ENCODE measurements around the gene LIN37.

The LIN37 gene

GRCh38 chr19:35736913-35737886 lies 11.2 kb upstream of the LIN37 start:
- no peak for DNase-seq

- DNase-seq = no peak
These were observed 10.1 kb upstream of the LIN37 start for GRCh38 chr19:35738021-35738886.

- no peak for DNase-seq
These were observed 9.5 kb upstream of the LIN37 start for GRCh38 chr19:35738887-35739229.

GRCh38 chr19:35739275-35740107 lies 8.9 kb upstream of the LIN37 start:
- no peak for DNase-seq

- no peak for DNase-seq
These were observed 8.3 kb upstream of the LIN37 start for GRCh38 chr19:35740108-35740422.

- peak; percentile 99 for DNase-seq
These were observed 7.8 kb upstream of the LIN37 start for GRCh38 chr19:35740423-35741202.

GRCh38 chr19:35741203-35741515 lies 7.2 kb upstream of the LIN37 start:
- DNase-seq = no peak

GRCh38 chr19:35742121-35742724 lies 6.2 kb upstream of the LIN37 start, which contains the start of gene IGFLR1:
TSS of gene IGFLR1 (minus strand) at chr19:35742452. CDS start at chr19:35741180, 1,272 bp downstream.
- DNase-seq = no peak

- no peak for DNase-seq
These were observed 4.5 kb upstream of the LIN37 start for GRCh38 chr19:35743640-35744429.

- peak; percentile 92 for DNase-seq
These were observed 3.7 kb upstream of the LIN37 start for GRCh38 chr19:35744430-35745327.

GRCh38 chr19:35745328-35746086 lies 2.9 kb upstream of the LIN37 start, which contains the start of the genes PSENEN and U2AF1L4:
TSS of gene PSENEN (plus strand) at chr19:35745651. CDS start at chr19:35745931, 280 bp downstream.
TSS of gene U2AF1L4 (minus strand) at chr19:35745418. CDS start at chr19:35745391, 27 bp downstream.
- peak; percentile 99 for DNase-seq

GRCh38 chr19:35746087-35746462 lies 2.3 kb upstream of the LIN37 start:
- no peak for DNase-seq

- no peak for DNase-seq
These were observed 1.8 kb upstream of the LIN37 start for GRCh38 chr19:35746531-35746930.

- no peak for DNase-seq
These were observed 1.8 kb downstream of the LIN37 start for GRCh38 chr19:35750167-35750566.

- DNase-seq = no peak
These were observed 3.7 kb downstream of the LIN37 start for GRCh38 chr19:35751839-35752745.

GRCh38 chr19:35752746-35753350 lies 4.5 kb downstream of the LIN37 start:
- no peak for DNase-seq

- DNase-seq = no peak
These were observed 5.4 kb downstream of the LIN37 start for GRCh38 chr19:35753634-35754369.
